Sigmoid colon (tissue), 4 donors: ENCODE measurements around the gene KDM4E.

Experiments
- EP300 ChIP-seq, 4 donors: sonication (generic); formaldehyde crosslinking; IDR thresholded peaks; one replicate each; pipeline ENCODE4 v1.6.1; 2017; ENCODE audit warnings: antibody characterized with exemption in 4 of 4
- TF ChIP-seq, protein P1 (sequence below), 4 experiments: fragments of 450-650 bp in 3 of 4; fragments of 200-600 bp in 1 of 4; IDR thresholded peaks; one replicate each; pipeline ENCODE4 v1.5.1; 2016 to 2019; ENCODE audit warnings: antibody characterized with exemption in 4 of 4, mild to moderate bottlenecking in 3 of 4, moderate library complexity in 2 of 4

DNA sequence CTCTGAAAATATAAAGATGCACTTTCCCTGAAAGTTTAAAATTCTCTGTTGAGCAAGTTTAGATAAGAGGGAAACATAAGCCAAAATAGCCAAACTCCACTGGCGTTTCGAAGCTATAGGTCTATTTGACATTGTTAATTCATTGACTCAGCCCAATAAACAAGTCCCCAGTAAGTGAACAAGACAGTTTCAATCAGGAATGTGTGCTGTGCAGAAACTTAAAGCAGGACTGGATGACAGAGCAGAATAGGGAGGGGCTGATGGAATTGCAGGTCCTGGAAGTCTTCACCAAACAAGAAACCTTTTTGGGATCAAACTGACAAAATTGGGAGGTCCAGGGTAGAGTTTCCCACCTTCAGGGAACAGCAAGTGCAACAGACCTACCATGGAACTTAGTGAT lies 8.9 kb upstream of the KDM4E start:
- TF ChIP-seq, protein P1, sequence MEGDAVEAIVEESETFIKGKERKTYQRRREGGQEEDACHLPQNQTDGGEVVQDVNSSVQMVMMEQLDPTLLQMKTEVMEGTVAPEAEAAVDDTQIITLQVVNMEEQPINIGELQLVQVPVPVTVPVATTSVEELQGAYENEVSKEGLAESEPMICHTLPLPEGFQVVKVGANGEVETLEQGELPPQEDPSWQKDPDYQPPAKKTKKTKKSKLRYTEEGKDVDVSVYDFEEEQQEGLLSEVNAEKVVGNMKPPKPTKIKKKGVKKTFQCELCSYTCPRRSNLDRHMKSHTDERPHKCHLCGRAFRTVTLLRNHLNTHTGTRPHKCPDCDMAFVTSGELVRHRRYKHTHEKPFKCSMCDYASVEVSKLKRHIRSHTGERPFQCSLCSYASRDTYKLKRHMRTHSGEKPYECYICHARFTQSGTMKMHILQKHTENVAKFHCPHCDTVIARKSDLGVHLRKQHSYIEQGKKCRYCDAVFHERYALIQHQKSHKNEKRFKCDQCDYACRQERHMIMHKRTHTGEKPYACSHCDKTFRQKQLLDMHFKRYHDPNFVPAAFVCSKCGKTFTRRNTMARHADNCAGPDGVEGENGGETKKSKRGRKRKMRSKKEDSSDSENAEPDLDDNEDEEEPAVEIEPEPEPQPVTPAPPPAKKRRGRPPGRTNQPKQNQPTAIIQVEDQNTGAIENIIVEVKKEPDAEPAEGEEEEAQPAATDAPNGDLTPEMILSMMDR (IDR thresholded peaks at IDR 0.05), result no peak
- no peak for TF ChIP-seq EP300 (IDR thresholded peaks at IDR 0.05)
